NB4 (cell line): ENCODE data around the gene TICRR.

Experiments
- DNase-seq: peaks from one replicate; pipeline ENCODE4 v3.0.0; 2010; ENCODE audit warnings: low read depth
- H3K4me3 ChIP-seq: one replicate; pipeline ENCODE4 v1.5.1; 2011; ENCODE audit warnings: mild to moderate bottlenecking, low read depth, low read length, moderate library complexity
- CTCF ChIP-seq: IDR thresholded peaks from one replicate; pipeline ENCODE4 v1.5.1; 2012; ENCODE audit warnings: low read depth, low read length
- MAX ChIP-seq: IDR thresholded peaks from 2 replicates; pipeline ENCODE4 v1.6.1; 2011; ENCODE audit warnings: low read depth, low read length
- MYC ChIP-seq: IDR thresholded peaks from 2 replicates; pipeline ENCODE4 v1.6.1; 2011; ENCODE audit warnings: low read depth, low read length
- POLR2A ChIP-seq: IDR thresholded peaks from 2 replicates; pipeline ENCODE4 v1.6.1; 2011; ENCODE audit warnings: mild to moderate bottlenecking; ENCODE audit not compliant: insufficient read length; ENCODE audit errors: extremely low read depth

The TICRR gene

GRCh38 chr15:89632563-89633430 is 57.5 kb downstream of the TICRR start:
- no peak for DNase-seq
- TF ChIP-seq CTCF (no peak), MYC (no peak)
- no peak overlapping the region for H3K4me3 ChIP-seq

- no peak for DNase-seq
- no peak overlapping the region for H3K4me3 ChIP-seq
- no peak for TF ChIP-seq MYC
- TF ChIP-seq CTCF, result no peak
- no peak for TF ChIP-seq POLR2A
- no peak for TF ChIP-seq MAX
These were observed 58.3 kb downstream of the TICRR start for GRCh38 chr15:89633585-89633984.

- DNase-seq, result no peak
- no peak for TF ChIP-seq MYC
- TF ChIP-seq POLR2A, result no peak
- no peak for TF ChIP-seq CTCF
- TF ChIP-seq MAX, result no peak
- H3K4me3 ChIP-seq, result no peak overlapping the region
These were observed 65.0 kb downstream of the TICRR start for GRCh38 chr15:89640245-89640644.

- no peak overlapping the region for H3K4me3 ChIP-seq
- no peak for DNase-seq
- TF ChIP-seq MAX (no peak), POLR2A (no peak), MYC (no peak), CTCF (no peak)
These were observed 65.8 kb downstream of the TICRR start for GRCh38 chr15:89641053-89641452.

GRCh38 chr15:89642106-89642505 is 66.8 kb downstream of the TICRR start:
- no peak for TF ChIP-seq MYC
- no peak overlapping the region for H3K4me3 ChIP-seq
- DNase-seq, result no peak

- TF ChIP-seq CTCF (no peak), MYC (no peak), POLR2A (no peak), MAX (no peak)
- H3K4me3 ChIP-seq, result no peak overlapping the region
- DNase-seq, result no peak
These were observed 70.4 kb downstream of the TICRR start for GRCh38 chr15:89645680-89646079.
